Ammon's horn (tissue), 1 donor: ENCODE results near the gene CLIC4.
"Not testable (repeated sequence)": the region's sequence is repeated elsewhere in the genome, so short reads cannot be mapped to it uniquely, and the experiment has no call there.

Experiments used
- DNase-seq: peaks from one replicate; pipeline ENCODE4 v3.0.0-alpha.2; 2016; ENCODE audit warnings: low spot score

CLIC4 gene

DNA sequence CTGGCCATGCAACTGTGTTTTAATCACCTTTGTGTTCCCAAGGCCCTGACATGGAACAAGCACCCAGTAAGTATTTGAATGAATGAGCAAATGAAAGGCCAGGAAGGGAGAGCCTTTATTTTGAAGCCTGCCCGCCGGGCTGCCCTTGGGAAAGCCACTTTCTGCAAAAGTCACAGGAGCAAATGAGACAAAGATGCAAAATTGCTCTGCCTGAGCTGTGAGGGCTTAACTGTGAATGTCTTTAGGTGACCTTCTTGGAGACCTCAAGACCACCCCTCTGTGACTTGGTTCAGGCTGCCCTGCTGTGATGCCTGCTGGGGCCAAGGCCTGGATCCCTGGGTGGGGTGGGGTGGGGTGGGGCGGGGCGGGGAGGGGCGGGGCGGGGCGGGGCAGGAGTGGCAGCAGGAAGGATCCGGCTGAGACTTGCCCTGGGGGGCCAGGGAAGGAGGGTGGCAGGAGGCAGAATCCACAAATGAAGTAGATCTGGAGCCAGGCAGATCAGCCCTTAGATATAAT, 130.8 kb downstream of the CLIC4 start:
- no peak for DNase-seq

DNA sequence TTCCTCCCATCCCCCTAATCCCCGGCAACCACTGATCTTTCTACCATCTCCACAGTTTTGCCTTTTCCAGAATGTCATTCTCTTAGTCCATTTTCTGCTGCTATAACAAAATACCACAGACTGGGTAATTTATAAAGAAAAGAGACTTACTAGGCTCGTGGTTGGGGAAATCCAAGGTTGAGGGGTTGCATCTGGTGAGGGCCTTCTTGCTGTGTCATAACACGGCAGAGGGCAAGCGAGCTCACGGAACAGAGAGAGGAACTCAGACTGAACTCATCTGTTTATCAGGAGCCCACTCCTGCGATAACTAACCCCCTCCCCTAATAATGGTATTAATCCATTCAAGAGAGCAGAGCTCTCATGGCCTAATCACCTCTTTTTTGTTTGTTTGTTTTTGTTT, 132.8 kb downstream of the CLIC4 start:
- DNase-seq: no peak

DNA sequence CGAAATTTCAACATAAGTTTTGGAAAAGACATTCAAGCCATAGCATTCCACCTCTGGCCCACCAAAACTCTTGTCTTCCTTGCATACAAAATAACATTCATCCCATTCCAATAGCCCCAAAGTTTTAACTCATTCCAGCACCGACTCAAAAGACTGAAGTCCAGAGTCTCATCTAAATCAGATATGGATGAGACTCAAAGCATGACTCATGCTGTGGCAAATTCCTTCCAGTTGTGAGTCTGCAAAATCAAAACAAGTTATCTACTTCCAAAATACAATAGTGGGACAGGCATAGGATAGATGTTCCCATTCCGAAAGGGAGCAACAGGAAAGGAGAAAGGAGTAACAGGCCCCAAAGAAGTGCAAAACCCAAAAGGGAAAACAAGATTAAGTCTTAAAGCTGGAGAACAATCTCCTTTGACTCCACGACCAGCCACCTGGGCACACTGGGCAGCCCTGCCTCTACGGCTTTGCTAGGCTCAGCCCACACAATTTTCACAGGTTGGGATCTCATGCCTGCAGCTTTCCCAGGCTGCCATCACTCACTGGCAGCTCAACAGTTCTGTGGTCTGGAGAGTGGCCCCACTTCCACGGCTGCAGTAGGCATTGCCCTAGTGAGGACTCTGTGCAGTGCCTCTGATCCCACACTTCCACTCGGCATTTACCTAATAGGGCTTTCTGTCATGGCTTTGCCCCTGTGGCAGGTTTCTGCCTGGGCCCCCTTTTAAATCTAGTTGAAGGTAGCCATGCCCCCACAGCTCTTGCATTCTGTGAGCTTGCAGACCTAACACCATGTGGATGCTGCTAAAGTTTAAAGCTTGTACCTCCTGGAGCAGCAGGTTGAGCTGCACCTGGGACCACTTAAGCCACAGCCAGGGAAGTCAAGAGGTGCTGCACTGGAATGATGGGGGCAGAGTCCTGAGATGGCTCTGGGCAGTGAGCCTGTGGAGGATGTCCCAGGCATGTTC, 133.8 kb downstream of the CLIC4 start:
- no peak for DNase-seq

DNA sequence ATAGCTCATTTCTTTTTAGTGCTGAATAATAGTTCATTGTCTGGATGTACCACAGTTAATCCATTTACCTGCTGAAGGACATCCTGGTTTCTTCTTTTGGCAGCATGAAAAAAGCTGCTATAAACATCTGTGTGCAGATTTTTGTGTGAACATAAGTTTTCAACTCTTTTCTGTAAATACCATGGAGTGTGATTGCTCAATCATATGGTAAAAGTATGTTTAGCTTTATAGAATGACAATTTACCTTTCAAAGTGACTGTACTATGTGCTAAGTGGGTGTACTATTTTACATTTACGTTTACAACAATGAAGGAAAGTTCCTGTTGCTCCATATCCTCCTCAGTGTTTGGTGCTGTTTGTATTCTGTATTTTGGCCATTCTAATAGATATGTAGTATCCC, 135.8 kb downstream of the CLIC4 start:
- DNase-seq: no peak

DNA sequence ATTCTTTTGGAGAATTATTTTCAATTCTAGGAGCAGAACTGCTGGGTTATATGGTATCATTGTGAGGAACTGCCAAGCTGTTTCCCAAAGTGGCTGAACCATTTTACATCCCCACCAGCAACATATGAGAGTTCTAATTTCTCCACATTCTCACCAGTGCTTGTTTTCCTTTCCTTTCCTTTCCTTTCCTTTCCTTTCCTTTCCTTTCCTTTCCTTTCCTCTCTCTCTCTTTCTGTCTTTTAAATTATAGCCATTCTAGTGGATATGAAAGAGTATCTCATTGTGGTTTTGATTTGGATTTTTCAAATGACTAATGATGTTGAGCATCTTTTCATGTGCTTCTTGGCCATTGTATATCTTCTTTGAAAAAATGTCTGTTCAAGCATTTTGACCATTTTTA, 139.5 kb downstream of the CLIC4 start:
- DNase-seq: no peak

DNA sequence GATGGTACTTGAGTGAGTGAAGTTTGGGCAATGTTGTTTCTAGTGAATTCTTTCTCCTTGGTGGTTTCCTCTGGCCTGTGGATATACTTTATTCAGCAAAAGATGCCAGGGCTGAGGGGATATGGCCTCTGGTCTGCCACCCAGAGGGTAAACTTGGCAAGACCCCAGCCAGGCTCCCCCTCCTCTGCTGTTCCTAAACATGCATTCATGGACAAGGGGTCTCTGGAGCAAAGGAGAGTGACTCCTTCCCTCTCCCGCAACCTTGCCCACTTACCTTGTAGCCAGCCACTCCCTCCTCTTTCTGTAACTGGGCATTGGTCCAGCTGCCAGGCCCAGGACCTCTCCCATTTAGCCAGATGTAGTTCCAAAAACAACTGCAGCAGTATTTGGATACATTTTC, 141.0 kb downstream of the CLIC4 start:
- no peak for DNase-seq

DNA sequence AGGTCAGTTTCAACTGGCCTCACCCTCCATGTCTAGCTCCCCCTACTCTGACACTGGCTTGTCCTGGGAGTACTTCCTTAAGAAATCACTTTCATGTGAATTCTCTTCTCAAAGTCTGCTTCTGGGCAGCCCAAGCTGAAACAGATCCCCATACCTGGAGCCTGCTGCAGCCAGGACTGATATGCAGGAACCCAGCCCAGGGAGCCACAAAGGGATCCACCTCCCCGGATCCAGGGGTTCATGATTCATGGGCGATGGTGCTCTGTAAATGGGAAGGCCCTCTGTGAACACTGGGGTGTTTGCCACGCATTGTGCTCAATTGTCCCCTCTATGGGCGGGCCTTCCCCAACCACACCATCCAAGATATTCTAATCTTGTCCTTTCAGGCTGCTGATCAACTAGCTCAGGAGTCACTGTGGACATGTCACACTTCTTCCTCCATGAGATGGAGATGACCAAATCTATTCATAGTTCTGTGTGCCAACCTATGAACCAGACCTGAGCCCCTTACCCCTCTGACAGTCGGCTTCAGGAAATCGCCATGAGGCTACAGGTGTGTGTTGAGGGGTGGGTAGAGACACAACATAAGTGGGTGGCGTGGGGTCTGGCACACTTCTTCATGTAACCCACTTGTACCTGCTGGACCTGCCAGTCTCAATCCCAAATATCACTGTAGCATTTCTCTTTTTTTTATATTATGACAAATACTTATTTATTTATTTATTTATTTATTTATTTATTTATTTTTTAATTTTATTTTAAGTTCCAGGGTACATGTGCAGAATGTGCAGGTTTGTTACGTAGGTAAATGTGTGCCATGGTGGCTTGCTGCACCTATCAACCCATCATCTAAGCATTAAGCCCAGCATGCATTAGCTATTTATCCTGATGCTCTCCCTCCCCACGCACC, 143.1 kb downstream of the CLIC4 start:
- DNase-seq: no peak

DNA sequence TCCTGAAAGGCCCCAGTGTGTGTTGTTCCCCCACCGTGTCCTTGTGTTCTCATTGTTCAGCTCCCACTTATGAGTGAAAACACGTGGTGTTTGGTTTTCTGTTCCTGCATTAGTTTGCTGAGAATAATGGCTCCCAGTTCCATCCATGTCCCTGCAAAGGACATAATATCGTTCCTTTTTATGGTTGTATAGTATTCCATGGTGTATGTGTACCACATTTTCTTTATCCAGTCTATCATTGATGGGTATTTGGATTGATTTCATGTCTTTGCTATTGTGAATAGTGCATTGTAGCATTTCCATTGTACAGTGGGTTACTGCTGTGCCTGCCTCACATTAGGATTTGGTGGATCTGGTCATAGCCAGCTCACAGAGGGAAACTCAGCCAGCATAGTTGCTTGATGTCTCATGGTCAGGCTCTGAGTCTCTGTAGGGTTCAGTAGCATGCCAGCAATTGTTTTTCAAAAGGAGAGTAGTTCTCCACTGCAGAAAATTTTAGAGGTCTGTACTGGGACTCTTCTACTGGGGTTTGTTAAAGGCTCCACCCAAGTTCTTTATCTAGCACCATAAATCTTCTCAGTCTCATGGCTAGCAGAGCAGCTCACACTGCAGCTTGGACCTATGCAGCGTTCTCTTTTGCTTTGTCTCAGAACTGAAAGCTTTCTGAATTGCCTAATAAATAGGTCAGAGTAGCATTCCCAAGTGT, 143.9 kb downstream of the CLIC4 start:
- DNase-seq: no peak

DNA sequence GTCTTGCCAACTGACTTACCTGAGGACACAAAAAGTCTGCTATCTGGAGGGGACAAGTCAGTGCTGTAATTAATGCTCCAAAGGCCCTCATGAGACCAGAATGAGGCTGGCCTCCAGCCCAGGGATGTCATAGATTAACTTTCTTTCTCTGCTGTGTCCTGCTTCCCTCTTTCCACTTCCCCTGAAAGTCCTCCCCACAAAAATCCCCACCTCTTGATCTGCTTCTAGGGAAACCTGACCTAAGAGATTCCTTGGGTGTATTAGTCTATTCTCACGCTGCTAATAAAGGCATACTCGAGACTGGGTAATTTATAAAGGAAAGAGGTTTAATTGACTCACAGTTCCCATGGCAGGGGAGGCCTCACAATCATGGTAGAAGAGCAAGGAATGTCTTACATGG, 145.6 kb downstream of the CLIC4 start:
- DNase-seq: no peak

DNA sequence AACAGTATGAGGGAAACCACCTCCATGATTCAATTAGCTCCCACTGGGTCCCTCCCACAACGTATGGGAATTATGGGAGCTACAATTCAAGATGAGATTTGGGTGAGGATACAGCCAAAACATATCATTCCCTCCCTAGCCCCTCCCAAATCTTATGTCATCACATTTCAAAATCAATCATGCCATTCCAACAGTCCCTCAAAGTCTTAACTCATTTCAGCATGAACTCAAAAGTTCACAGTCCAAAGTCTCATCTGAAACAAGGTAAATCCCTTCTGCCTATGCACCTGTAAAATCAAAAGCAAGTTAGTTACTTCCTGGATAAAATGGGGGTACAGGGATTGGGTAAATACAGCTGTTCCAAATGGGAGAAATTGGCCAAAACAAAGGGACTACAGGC, 146.1 kb downstream of the CLIC4 start:
- DNase-seq: not testable (repeated sequence)

DNA sequence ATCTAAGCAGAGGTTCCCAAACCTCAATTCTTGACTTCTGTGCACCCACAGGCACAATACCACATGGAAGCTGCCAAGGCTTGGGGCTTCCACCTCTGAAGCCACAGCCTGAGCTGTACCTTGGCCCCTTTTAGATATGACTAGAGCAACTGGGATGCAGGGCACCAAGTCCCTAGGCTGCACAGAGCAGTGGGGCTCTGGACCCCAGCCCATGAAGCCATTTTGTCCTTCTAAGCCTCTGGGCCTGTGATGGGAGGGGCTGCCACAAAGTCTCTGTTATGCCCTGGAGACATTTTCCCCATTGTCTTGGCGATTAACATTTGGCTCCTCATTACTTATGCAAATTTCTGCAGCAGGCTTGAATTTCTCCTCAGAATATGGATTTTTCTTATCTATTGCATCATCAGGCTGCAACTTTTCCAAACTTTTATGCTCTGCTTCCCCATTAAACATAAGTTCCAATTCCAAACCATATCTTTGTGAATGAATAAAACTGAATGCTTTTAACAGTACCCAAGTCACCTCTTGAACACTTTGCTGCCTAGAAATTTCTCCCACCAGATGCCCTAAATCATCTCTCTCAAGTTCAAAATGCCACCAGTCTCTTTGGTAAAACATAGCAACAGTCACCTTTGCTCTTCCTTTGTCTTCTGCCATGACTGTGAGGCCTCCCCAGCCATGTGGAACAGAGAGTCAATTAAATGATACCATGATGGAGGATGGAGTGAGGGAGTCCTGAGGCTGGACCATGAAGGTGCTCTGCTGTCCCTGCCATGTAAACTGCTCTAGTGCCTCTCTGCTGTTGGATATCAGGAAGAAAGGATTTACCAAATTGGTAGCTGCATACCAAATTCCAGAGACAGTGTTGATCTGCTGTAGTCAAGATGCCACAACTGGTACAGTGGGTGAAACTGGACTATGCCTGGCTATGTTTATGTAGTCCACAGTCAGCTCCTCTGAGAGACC, 147.2 kb downstream of the CLIC4 start:
- no peak for DNase-seq

DNA sequence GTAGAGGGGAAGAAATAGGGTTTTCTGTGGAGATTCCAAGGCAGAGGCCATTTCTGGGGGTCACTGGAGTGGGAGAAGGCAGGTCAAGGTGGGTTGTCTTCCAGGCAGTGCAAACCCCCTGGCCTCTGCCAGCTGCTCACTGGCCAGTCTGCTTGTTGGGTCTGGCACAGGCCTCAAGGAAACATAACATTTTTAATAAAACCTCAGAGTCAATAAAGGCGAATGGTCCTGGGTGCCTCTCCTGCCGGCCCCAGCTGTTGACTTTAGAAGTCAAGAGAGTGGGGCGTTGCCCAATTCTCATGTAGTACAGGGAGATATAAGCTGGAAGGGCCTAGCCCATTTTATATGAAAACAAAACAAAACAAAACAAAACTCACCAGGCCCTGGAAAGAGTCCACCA, 148.2 kb downstream of the CLIC4 start:
- DNase-seq: no peak
